Left forelimb (tissue), 1 donor: ENCODE data around the gene FUCA1.

Source experiments
- DNase-seq: peaks from one replicate; pipeline ENCODE4 v3.0.0-alpha.2; 2018; ENCODE audit warnings: low spot score

Gene FUCA1

DNA sequence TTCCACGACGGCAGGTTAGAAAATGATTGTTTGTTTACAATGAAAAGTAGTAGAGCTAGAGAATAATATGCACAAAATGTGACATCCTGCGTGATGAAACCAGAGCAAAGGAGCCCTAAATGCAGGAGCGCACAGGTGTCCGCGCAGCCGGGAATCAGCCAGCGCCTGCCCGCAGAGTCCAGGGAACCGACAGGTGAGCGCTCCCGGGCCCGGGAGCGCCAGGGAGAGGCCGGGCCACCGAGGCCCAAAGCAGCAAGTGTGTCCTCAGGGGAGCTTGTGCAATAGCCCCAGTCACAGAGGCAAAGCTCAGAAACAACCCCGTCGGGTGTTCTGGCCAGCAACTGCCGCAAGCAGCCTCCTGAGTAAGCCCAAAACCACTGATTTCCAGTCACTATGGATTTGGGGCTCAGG is 66.7 kb downstream of the FUCA1 start:
- DNase-seq, result no peak

DNA sequence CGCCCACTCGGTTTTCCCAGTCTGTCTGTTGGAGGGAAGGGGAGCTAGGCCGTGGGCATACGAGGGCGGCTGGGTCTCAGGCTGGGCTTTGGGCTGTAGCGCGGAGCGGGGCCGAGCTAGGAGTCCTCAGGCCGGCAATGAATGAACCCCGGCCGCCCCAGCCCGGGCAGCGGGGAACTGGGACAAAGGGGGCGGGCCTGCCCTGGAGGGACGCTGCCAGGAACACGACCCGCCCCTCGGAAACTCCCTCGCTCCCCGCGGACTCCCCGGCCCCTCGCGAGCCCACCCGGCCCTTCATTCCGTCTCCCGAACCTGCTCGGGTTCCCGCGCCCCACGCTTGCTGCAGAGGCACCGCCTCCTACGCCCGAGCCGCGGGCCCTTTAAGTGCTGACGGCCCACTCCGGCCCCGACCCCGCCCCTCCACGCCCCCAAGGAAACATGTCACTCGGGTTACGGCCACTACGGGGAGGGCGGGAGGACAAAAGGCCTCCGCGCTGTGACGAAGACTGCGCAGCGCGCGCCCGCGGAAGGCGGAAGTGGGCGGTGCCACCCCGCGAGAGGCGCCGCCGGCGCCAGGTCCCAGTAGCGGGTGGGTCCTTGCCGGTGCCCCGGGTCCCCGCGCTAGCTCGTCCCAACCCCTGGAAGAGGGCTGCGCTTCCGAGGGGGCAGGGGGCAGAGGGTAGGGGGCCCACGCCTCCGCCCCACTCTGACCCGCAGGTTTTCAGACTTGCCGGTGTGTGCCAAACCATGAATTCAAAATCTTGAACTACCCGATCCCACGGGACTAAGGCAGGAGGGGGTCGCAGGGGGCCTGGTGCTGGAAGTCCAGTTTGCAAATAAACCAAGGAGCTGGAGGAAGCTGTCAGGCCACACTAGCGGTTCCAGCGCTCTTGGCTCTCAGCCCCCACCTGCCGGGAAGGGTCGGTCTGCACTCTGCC is 67.4 kb downstream of the FUCA1 start, which contains the start of gene GALE:
TSS of gene GALE (minus strand) at position 355 of the 938 bp plus-strand sequence. CDS start 1,747 bp downstream, outside the sequence.
- peak; percentile 98 for DNase-seq

DNA sequence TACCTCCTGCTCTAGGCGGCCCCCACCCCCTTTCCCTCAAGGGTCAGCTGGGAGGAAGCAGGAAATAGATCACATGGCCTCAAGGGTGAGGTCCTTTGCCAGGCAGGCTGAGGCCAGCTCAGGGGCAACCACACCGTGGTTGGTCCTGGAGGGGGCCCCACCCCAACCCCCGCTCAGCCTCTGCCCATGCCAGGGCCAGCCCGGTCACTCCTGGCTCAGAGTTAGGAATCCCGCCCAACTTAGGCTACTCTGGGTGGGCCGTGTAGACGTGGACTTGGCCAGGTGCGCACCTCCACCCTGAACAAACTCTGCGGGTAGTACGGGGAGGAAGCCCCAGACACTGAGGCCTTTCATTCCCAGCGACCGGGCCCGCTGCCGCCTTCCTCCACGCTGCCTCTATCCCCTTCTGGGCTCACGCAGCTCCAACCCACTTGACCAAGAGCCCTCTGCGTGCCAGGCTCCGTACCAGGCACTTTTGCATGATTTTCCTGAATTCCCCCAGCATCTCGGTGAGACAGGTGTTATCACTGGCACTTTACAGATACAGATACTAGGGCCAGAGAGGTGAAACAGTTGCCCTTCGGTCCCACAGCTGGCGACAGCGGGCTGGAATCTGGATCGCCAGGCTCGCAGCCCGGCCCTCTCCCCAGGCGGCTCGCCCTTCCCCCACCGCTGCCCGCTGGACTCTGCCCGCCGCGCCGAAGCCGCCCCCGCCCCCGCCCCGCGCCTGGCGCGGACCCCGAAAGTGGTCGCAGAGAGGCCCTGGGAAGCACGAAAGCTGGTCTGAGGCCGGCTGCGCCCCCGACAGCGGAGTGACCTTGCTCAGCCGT is 68.3 kb downstream of the FUCA1 start:
- no peak for DNase-seq

GRCh38 chr1:23799255-23799569 is 68.9 kb downstream of the FUCA1 start:
- no peak for DNase-seq

DNA sequence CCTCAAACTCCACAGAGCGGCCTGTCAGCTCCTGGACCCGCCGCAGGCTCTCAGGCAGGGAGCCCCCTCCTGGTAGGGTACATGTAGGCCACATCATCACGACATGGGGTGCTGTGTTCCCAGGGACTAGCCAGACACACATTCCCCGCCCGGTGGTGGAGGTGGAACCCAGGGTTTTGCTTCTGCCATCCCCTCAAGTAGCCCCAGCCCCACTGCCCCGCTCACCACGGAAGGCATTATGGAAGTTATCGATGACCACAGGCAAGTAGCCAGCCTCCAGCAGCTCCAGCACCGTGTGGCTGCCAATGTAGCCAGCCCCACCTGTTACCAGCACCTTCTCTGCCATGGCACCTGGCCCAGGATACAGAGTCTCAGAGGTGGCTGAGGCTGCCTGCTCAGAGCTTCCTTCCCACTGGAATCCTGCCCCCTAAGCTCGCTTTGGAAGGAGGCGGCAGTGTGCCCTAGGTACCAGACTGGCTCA is 69.4 kb downstream of the FUCA1 start:
- no peak for DNase-seq

DNA sequence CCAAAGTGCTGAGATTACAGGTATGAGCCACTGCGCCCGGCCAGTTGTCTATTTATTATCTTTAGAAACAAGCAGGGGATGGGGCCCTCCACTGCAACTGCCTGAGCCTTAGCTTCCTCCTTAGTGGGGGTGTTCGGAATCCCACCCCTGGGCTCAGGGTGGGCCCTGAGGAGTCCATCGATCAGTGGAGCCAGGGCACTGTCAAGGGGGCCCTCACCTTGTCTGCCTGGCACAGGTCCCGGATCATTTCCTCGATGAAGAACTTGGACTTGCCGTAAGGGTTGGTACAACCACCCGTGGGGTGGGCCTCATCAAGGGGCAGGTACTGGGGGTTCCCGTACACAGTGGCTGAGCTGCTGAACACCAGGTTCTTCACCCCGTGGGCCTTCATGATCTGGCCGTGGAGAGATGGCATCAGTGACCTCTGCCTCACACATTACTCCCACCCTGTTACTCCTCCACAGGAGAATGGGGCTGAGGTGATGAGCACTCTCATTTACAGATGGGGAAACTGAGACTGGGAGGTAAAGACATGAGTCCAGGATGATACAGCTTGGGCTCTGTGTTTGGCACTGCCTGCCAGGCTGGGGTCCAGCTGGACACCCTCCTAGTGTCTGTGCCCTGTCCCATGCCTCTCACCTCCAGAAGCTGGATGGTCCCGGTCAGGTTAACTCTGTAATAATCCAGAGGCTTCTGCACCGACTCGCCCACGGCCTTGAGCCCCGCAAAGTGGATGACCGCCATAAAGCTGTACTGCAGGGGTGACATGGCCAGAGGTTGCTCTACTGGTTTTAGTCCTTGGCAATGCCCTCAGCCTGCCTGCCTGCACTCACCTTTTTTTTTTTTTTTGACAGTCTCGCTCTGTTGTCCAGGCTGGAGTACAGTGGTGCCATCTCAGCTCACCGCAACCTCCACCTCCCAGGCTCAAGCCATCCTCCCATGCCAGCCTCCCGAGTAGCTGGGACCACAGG is 70.3 kb downstream of the FUCA1 start:
- DNase-seq, result no peak

DNA sequence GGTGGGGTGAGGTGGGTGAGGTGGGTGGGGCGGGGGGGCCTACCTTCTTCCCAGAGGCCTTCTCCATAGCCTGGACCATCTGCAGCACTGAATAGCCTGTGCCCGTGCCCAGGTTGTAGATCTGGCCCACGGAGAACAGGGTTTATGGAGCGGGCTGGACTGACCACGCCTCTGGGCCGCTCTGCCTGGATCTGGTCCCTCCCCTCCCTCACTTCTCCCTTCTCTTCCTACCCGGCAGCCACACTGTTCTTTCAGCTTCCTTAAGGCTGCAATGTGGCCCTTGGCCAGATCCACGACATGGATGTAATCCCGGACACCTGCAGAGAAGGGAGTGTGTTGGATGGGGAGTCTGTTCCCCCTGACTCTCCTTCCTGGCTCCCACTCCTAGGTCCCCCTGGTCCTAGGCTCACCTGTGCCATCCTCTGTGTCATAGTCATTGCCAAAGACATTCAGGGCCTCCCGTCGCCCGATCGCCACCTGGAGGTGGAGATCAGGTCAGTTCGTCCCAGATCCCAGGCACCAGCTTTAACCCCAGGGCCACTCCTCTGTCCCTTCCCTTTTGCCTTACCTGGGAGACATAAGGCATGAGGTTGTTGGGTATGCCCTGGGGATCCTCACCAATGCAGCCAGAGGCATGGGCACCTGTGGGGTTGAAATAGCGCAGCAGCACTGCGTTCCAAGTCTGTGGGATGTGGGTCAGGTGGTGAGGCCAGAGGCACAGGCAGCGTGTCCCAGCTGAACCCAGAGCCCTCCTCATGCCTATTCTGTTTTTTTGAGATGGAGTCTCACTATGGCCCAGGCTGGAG is 71.4 kb downstream of the FUCA1 start:
- no peak for DNase-seq

GRCh38 chr1:23795676-23796465 is 72.2 kb downstream of the FUCA1 start:
- no peak for DNase-seq
